Left lung (tissue), 10 donors: ENCODE results near the gene MAFG. TPM values are rescaled to one million over a fixed set of nuclear protein-coding genes. Genes with fewer than 3 reads are reported as not detected.

Experiments
- ATAC-seq: fragments of 200-7000 bp; cut with Tn5 transposase; one replicate; pipeline ENCODE4 v1.9.1; 2020; ENCODE audit warnings: moderate library complexity
- DNase-seq, 4 donors: peaks; one replicate each; pipeline ENCODE4 v3.0.0-alpha.2; 2013 to 2020
- H3K27ac ChIP-seq, 2 donors: fragments of 200-600 bp; sonication (generic) in 1 of 2; one replicate each; pipeline versions ENCODE4 v1.5.0 to v1.8.0; 2020 to 2021
- H3K27me3 ChIP-seq, 2 donors: fragments of 200-600 bp; sonication (generic) in 1 of 2; one replicate each; pipeline versions ENCODE4 v1.5.0 to v1.8.0; 2020 to 2021
- H3K36me3 ChIP-seq, 2 donors: fragments of 200-600 bp; sonication (generic) in 1 of 2; one replicate each; pipeline versions ENCODE4 v1.5.0 to v1.8.0; 2020 to 2021
- H3K4me1 ChIP-seq, 2 donors: fragments of 200-600 bp; one replicate each; pipeline ENCODE4 v1.8.0; 2021
- H3K4me3 ChIP-seq, 2 donors: fragments of 200-600 bp; sonication (generic) in 1 of 2; one replicate each; pipeline versions ENCODE4 v1.5.0 to v1.8.0; 2020 to 2021; ENCODE audit warnings: mild to moderate bottlenecking in 1 of 2
- H3K9me3 ChIP-seq, 2 donors: fragments of 200-600 bp; sonication (generic) in 1 of 2; one replicate each; pipeline versions ENCODE4 v1.5.0 to v1.8.0; 2020 to 2021
- CTCF ChIP-seq, 2 donors: fragments of 200-600 bp; sonication (generic) in 1 of 2; IDR thresholded peaks; one replicate each; pipeline versions ENCODE4 v1.5.0 to v1.8.0; 2021; ENCODE audit warnings: antibody characterized with exemption in 2 of 2
- intact Hi-C, 2 donors: fragments of 100-400 bp; cut with DNase I; formaldehyde crosslinking; loops; one replicate each; pipeline versions ENCODE4 v1.11.2 to v1.14.2; 2022
- polyA plus RNA-seq, 6 donors: library from polyadenylated mRNA; unstranded; fragments of 120-200 nt; gene quantifications; one replicate each; pipeline ENCODE4 v1.2.1, GENCODE V29; 2013; ENCODE audit not compliant: insufficient read length in 6 of 6
- total RNA-seq, 2 donors: library from RNA; stranded (reverse); fragmentation: NEBNext Ultra II Directional; extraction: Animal tissue kit (Norgen Biotek cat#: 25700); gene quantifications; one replicate each; pipeline ENCODE4 v1.2.1, GENCODE V29; 2021
- donor health status: DM: no; HTN: yes; CAD: no.
- donor health status: DM: no; HTN: no; CAD: no.

MAFG gene
- total and polyA plus RNA-seq, 8 donors, result 8.1 to 39.8 (median 11.5) TPM

- Histone ChIP-seq H3K4me3 (no peak overlapping the region), H3K9me3 (no peaks in the 10 kb centered on the region), H3K36me3 (no peaks in the 10 kb centered on the region), H3K27me3 (peaks cover 6 to 66% of the 10 kb centered on the region in 2 donors), H3K27ac (no peak overlapping the region), H3K4me1 (peaks cover 18 to 36% of the 10 kb centered on the region in 2 donors)
- no peak for TF ChIP-seq CTCF (IDR thresholded peaks at IDR 0.05)
- peak in 2 of 4 donors; percentile 84 to 92 for DNase-seq
- ATAC-seq, result peak; percentile 31
- intact Hi-C loops, result no loop called here
These were observed 39.1 kb upstream of the MAFG start for GRCh38 chr17:81966343-81967243.

- no peak for TF ChIP-seq CTCF (IDR thresholded peaks at IDR 0.05)
- intact Hi-C loops, result no loop called here
- H3K4me3 ChIP-seq, result no peak overlapping the region
- H3K27ac ChIP-seq, result no peak overlapping the region
- H3K27me3 ChIP-seq, result peaks cover 19 to 89% of the 10 kb centered on the region in 2 donors
- H3K36me3 ChIP-seq, result no peaks in the 10 kb centered on the region
- peaks cover 26 to 57% of the 10 kb centered on the region in 2 donors for H3K4me1 ChIP-seq
- ATAC-seq (no peak), DNase-seq (no peak)
- H3K9me3 ChIP-seq, result no peaks in the 10 kb centered on the region
These were observed 36.7 kb upstream of the MAFG start for GRCh38 chr17:81964081-81964849.

DNA sequence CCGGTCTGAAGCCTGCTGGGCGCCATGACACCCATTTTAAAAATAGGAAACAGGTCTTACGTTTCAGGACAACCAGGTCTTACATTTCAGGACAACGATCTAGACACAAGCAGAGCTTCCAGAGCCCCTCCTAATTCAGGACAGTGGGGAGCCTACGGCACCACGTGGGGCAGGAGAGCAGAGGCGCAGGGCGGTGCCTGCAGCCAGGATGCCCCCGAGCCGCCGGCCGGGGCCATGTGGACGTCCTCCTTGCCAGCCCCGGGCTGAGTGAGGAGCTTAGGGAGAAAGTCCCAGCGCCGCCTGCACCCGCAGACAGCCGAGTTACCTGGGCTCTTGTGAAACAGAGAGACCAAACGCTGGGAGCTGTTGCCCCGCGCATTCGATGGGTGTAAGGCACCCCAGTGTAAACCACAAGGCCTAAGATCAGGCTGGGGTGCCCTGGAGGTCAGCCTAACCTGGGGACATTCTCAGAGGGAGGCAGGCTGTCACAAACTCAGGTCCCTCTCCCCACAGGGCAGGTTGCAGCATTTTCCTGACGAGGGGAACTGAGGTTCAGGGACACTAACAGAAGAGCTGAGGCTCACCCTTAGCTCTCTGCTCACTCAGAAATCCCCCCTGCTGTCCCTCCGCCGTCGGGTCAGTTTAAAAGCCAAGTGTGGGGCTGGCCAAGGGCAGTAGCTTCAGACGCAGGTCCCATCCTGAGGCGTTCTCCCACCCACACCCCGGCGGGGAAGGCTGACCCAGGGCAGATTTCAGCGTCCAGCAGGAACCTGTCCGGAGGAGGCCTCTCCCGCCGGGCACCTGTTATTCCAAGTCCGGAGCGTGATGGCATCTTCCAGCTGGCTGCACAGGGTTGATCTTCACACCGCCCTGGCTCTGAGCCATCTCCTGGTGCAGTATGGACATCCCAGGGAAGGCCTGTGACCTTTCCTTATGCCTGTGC, 35.2 kb upstream of the MAFG start:
- peaks cover 26 to 98% of the 10 kb centered on the region in 2 donors for H3K27me3 ChIP-seq
- ATAC-seq, result no peak
- DNase-seq, result no peak
- H3K27ac ChIP-seq, result no peak overlapping the region
- no peaks in the 10 kb centered on the region for H3K36me3 ChIP-seq
- H3K4me1 ChIP-seq, result peaks cover 20 to 53% of the 10 kb centered on the region in 2 donors
- H3K4me3 ChIP-seq, result no peak overlapping the region
- intact Hi-C loops, result no loop called here
- no peak for TF ChIP-seq CTCF (IDR thresholded peaks at IDR 0.05)
- H3K9me3 ChIP-seq, result no peaks in the 10 kb centered on the region

DNA sequence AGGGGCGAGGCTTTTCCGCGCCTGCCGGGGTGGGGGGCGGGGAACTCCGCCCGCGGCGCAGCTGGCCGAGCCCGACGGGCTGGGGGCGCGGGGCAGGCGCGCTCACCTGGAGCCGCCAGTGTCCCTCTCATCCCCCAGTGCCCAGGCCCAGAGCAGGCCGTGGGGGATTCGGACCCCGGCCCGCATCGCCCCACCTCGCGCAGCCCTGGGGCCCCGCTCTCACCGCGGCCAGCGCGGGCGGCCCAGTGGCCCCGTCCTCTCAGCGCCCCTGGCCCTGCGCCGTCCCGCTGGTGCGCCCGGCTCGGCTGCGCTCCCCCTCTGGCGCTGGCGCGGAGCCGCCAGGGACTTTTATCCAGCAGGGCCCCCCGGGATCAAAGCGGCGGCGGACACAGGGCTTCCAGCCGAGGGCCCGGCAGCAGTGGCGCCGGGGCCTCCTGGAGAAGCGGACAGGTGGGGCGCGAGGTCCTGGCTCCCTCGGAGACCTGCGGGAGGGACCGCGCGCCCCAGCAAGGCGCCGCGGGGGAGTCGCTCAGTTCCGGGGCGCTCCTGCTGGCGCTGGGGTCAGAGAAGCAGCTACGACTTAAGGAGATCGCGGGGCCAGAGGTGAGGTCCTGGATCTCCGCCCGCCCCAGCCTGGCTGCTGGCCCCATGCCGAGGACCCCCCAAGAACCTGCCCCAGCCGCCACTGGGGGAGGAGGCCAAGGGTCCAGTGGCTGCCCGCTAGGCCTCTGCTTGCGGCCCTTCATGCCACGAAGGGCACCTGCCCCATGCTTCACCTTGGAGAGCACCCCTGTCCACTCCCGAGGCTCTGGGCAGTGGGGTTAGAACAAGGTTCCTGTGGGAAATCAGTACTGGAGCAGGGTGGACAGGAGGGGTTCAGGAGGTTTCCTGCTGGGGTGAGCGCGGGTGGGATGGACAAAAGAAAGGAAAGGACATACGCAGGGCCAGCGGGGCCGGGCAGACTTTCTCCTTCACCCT, 34.3 kb upstream of the MAFG start:
- DNase-seq (no peak), ATAC-seq (no peak)
- Histone ChIP-seq H3K27ac (no peak overlapping the region), H3K27me3 (peaks cover 26 to 98% of the 10 kb centered on the region in 2 donors), H3K36me3 (no peaks in the 10 kb centered on the region), H3K4me1 (peaks cover 11 to 43% of the 10 kb centered on the region in 2 donors), H3K9me3 (no peaks in the 10 kb centered on the region), H3K4me3 (no peak overlapping the region)
- peak in 1 of 2 donors; percentile 1 for TF ChIP-seq CTCF (IDR thresholded peaks at IDR 0.05)
- intact Hi-C loops, result no loop called here
